Measurements from ENCODE around the gene SH2D2A.

DNA sequence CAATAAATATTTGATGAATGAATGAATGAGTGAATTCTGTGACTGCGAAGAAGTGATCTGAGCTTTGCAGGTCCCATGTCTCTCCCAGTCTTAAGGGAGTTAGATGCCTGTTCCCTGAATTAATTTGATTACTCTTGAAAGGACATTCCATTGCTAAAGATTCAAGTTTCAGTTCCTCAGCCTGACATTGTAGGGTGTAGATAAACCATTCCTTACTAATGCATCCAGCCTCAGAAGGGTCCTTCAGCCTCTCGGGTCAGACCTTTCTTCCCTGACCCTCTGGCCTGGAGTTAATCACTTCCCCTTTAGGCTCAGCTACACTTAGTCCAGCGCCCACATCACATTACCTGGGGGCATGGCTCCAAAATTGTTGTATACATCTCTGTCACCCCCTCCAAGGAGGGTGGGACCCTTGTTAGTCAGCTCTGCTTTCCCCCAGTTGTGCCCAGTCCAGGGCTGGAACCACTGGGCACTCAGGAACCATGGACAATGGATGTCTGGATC lies 39.7 kb upstream of the SH2D2A start:
- TF ChIP-seq POLR2A (conservative IDR thresholded peaks at IDR 0.05) (no peak), NCOR1 (IDR thresholded peaks at IDR 0.05) (no peak)
- TF ChIP-seq, protein P1, sequence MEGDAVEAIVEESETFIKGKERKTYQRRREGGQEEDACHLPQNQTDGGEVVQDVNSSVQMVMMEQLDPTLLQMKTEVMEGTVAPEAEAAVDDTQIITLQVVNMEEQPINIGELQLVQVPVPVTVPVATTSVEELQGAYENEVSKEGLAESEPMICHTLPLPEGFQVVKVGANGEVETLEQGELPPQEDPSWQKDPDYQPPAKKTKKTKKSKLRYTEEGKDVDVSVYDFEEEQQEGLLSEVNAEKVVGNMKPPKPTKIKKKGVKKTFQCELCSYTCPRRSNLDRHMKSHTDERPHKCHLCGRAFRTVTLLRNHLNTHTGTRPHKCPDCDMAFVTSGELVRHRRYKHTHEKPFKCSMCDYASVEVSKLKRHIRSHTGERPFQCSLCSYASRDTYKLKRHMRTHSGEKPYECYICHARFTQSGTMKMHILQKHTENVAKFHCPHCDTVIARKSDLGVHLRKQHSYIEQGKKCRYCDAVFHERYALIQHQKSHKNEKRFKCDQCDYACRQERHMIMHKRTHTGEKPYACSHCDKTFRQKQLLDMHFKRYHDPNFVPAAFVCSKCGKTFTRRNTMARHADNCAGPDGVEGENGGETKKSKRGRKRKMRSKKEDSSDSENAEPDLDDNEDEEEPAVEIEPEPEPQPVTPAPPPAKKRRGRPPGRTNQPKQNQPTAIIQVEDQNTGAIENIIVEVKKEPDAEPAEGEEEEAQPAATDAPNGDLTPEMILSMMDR (IDR thresholded peaks at IDR 0.05 in 2 of 3, conservative IDR thresholded peaks at IDR 0.05 in 1 of 3; ENCODE audit: insufficient read depth in 2 of 3, low read depth in 1 of 3, low read length in 3 of 3), result no peak

All from K562 (cell line).